Skeletal muscle satellite cell (primary cell): ENCODE results near the gene THOC3. TPM values are rescaled to one million over a fixed set of nuclear protein-coding genes. Genes with fewer than 3 reads are reported as not detected.
"Not testable (repeated sequence)": the region's sequence is repeated elsewhere in the genome, so short reads cannot be mapped to it uniquely, and the experiment has no call there.

Experiments used
- H3K27me3 ChIP-seq: 2 replicates; pipeline ENCODE4 v1.7.0; 2013; ENCODE audit warnings: low read length; ENCODE audit not compliant: control insufficient read depth, insufficient read depth
- H3K36me3 ChIP-seq: 2 replicates; pipeline ENCODE4 v1.7.0; 2013; ENCODE audit warnings: mild to moderate bottlenecking, control low read depth, low read length; ENCODE audit not compliant: insufficient read depth
- H3K4me1 ChIP-seq: 2 replicates; pipeline ENCODE4 v1.7.0; 2013; ENCODE audit warnings: low read length; ENCODE audit not compliant: control insufficient read depth, insufficient read depth
- H3K4me2 ChIP-seq: 2 replicates; pipeline ENCODE4 v1.7.0; 2013; ENCODE audit warnings: mild to moderate bottlenecking, low read length
- H3K4me3 ChIP-seq: 2 replicates; pipeline ENCODE4 v1.7.0; 2013; ENCODE audit warnings: low read length
- H3K9ac ChIP-seq: 2 replicates; pipeline ENCODE4 v1.7.0; 2013; ENCODE audit warnings: mild to moderate bottlenecking, low read depth, low read length, moderate library complexity
- H3K9me3 ChIP-seq: replicated peaks from 2 replicates; pipeline ENCODE4 v1.7.0; 2013; ENCODE audit warnings: mild to moderate bottlenecking, control low read depth, low read length
- total RNA-seq: library from RNA; depleted of rRNA; stranded (reverse); fragments of >200 nt; gene quantifications from 2 replicates; pipeline ENCODE4 v1.2.3, GENCODE V29; 2012; rRNA removed

The THOC3 gene, protein sequence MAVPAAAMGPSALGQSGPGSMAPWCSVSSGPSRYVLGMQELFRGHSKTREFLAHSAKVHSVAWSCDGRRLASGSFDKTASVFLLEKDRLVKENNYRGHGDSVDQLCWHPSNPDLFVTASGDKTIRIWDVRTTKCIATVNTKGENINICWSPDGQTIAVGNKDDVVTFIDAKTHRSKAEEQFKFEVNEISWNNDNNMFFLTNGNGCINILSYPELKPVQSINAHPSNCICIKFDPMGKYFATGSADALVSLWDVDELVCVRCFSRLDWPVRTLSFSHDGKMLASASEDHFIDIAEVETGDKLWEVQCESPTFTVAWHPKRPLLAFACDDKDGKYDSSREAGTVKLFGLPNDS
- 48.9 and 62.9 TPM in 2 replicates for total RNA-seq

DNA sequence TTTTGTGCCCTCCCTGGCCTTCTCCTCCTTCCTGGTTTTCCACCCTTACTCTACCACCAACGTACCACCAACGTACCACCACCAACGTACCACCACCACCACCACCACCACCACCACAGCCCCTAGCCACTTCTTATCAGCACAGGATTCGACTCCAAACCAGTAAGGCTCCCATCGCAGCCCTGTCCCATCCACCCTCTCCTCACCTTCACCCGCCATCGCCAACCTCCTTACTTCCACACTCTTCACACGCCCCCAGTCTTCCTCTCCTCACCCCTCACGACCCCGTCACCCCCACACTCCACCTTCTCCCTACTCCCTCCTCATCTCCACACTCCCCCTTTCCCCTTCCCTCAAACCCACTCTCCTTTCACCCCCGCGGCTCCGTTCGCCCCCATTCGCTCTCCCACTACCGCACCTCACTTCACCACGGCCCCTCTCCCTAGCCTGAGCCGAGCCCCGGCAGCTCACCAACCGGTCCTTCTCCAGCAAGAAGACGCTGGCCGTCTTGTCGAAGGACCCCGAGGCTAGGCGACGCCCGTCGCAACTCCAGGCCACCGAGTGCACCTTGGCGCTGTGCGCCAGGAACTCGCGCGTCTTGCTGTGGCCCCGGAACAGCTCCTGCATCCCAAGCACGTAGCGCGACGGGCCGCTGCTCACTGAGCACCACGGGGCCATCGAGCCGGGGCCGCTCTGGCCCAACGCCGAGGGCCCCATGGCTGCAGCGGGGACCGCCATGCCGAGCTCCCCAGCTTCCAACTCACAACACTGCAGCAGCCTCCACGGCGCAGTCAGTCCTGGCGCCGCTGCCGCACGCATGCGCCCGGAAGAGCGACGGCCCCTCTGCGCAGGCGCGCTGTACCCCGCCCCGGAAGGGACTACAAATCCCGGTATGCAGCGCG is at the start of gene THOC3:
TSS of gene THOC3 (minus strand) at position 845 of the 902 bp plus-strand sequence. CDS start at position 738, 107 bp downstream.
- H3K4me2 ChIP-seq: peak within 1 kb of the TSS; percentile 72
- not testable (repeated sequence) for H3K36me3 ChIP-seq, H3K4me1 ChIP-seq, H3K27me3 ChIP-seq, H3K9me3 ChIP-seq
- H3K4me3 ChIP-seq: peak within 1 kb of the TSS; percentile 81
- H3K9ac ChIP-seq: peak within 1 kb of the TSS; percentile 75

DNA sequence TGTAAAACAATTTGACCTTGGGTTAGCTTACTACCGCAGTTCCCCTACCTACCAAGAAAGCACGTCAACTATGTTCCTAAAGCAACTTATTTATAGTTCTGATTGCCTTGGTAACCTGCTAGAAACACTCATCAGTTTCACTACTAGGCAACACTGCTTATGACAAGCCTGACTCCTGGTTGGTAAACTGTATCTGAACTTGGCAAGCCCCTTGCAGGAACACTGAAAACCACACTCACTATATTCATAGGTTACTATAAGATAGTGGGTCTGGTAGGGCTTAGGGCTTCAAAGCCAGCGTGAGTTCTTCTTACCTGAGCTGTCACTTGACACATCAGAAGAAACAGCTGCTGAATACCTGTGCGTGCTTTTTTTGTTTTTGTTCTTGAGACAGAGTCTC is 49.2 kb upstream of the THOC3 start:
- H3K9ac ChIP-seq, H3K36me3 ChIP-seq, H3K4me3 ChIP-seq, H3K27me3 ChIP-seq, H3K4me2 ChIP-seq, H3K9me3 ChIP-seq, H3K4me1 ChIP-seq: not testable (repeated sequence)

DNA sequence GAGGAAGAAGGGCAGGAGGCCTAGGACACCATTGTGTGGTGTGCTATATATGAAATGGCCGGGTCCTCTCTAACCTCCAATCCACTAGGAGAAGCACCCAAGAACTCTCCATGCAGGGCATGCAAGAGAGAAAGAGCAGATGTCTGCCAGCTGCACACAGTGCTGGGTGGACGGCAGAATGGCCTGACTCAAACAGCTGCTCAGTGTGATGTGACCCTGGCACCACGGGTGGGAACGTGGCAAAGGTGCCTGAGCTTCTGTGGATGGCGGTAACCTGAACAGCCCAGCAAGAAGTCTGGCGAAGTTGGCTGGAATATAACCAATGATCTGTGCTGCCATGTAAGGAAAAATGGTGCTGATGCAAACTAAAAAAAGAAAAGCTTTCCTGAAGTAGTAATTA is 46.2 kb upstream of the THOC3 start:
- not testable (repeated sequence) for H3K9me3 ChIP-seq, H3K4me3 ChIP-seq, H3K36me3 ChIP-seq, H3K27me3 ChIP-seq, H3K9ac ChIP-seq, H3K4me1 ChIP-seq, H3K4me2 ChIP-seq

DNA sequence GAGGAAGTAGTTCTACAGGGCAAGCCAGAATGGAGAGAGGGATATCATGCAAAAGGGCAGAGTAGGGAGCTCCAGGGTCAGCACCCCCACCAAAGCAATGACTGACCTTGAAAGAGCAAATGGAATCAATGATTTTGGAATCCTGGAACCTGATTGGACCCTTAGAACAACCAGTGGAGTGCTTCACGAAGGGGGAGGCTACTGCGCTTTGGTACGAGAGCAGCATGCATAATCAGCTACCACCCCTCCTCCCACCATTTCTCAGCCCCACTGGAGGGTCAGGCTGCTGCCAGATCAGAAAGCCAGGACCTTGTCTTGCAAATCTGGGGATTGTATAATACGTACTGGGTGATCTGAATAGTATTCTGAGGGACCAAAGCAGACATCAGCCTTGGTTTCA is 43.0 kb upstream of the THOC3 start:
- not testable (repeated sequence) for H3K4me1 ChIP-seq, H3K4me2 ChIP-seq, H3K36me3 ChIP-seq, H3K4me3 ChIP-seq, H3K9me3 ChIP-seq, H3K27me3 ChIP-seq, H3K9ac ChIP-seq

DNA sequence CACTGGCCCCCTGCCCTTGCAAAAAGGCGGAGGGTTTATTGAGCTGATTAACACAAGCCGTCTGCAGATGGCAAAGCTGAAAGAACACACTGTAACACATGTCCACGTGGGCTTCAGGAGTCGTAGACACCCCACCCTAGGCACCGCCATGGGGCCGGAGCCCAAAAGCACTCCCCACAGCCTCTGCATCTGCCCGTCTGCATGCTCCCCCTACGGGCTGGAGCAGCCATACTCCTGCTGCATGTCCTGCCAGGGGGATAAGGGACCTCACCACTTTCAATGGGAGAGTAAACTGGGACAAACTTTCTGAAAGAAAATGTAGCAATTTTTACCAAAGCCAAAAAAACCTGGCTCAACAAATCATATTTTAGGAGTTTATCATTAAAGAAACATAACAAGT is 42.1 kb upstream of the THOC3 start:
- not testable (repeated sequence) for H3K9ac ChIP-seq, H3K27me3 ChIP-seq, H3K4me3 ChIP-seq, H3K4me1 ChIP-seq, H3K4me2 ChIP-seq, H3K36me3 ChIP-seq, H3K9me3 ChIP-seq

DNA sequence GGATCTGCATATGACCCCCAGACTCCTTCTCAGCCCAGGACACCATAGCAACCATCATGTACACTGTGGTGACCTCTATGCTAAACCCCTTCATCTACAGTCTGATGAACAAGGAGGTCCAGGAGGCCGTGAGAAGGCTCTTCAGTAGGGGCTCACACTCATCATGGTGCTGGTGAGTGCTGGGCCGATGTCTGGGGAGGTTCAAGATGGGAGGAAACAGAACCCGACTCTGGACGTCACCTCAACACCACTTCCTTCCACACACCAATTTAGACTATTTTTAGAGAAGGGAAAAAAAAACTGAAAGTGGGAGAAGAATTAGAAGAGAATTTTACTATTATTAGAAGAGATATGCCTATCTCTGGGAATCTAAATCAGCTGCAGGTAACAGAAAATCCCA is 39.1 kb upstream of the THOC3 start:
- not testable (repeated sequence) for H3K4me1 ChIP-seq, H3K4me2 ChIP-seq, H3K36me3 ChIP-seq, H3K4me3 ChIP-seq, H3K27me3 ChIP-seq, H3K9ac ChIP-seq, H3K9me3 ChIP-seq

DNA sequence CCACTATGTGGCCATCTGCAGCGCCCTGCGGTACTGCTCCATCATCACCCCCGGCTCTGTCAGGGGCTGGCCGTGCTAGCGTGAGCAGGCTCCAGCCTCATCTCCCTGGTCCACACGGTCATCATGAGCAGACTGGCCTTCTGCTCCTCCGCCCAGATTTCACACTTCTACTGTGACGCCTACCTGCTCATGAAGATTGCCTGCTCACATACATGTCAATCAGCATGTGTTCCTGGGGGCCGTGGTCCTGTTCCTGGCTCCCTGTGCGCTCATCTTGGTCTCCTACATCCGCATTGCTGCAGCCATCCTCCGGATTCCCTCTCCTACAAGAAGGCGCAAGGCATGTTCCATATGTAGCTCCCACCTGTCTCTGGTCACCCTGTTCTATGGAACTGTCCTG is 38.7 kb upstream of the THOC3 start:
- H3K4me3 ChIP-seq, H3K9me3 ChIP-seq, H3K9ac ChIP-seq, H3K27me3 ChIP-seq, H3K4me1 ChIP-seq, H3K36me3 ChIP-seq, H3K4me2 ChIP-seq: not testable (repeated sequence)

DNA sequence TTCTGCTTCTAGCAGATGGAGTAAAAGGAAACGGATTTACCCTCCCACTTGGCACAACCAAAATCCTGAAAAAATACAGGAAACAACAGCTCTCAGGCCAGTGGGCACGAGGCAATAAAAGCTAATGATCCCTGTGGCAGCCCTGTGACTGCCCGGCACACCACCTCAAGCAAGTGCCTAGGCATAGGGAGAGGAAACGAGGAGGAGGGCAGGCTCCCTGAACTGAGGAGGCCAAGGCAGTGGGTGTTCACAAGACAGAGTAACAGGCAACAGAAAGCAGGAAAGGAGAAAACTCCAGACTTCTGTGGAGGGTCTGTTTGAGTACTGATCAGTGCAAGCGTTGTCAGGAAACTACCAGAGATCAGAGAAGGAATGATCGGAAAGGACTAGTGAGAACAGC is 29.9 kb upstream of the THOC3 start:
- H3K4me1 ChIP-seq, H3K36me3 ChIP-seq, H3K9ac ChIP-seq, H3K4me3 ChIP-seq, H3K9me3 ChIP-seq, H3K27me3 ChIP-seq, H3K4me2 ChIP-seq: not testable (repeated sequence)

DNA sequence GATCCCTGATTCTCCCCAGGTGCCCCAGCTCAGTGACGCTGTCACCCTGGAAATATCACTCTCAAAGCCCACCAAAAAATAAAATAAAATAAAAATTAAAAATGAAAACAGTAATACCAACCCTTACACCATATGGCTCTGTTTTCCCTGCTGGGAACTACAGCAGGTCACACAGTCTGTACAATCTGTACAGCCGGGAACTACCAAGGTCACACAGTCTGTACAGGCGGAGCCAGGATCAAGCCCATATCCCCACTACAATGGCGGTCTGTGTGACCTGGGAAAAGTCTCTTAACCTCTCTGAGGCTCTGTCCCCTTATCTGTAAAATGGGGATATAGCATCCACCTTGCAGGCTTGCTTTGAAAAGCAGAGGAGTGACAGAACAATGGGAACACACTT is 29.4 kb upstream of the THOC3 start:
- not testable (repeated sequence) for H3K9me3 ChIP-seq, H3K4me1 ChIP-seq, H3K27me3 ChIP-seq, H3K4me3 ChIP-seq, H3K4me2 ChIP-seq, H3K36me3 ChIP-seq, H3K9ac ChIP-seq

DNA sequence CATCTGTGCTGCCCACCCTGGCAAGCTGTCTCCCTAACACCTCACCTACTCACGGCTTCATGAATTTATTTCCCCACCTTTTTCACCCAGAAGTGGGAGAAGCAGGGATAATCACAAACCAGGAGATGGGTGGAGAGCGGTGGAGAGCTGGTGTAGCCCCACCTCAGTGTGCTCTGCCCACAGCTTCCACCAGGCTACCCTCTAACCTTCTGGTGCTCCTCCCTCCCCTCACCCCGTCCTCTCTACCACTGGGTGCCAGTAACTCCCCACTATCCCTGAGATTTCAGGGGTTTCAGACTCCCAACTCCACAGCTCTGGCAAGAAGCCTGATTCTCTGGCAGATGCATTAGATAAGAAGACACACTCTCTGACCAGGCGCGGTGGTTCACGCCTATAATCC is 28.7 kb upstream of the THOC3 start:
- not testable (repeated sequence) for H3K9ac ChIP-seq, H3K9me3 ChIP-seq, H3K4me1 ChIP-seq

DNA sequence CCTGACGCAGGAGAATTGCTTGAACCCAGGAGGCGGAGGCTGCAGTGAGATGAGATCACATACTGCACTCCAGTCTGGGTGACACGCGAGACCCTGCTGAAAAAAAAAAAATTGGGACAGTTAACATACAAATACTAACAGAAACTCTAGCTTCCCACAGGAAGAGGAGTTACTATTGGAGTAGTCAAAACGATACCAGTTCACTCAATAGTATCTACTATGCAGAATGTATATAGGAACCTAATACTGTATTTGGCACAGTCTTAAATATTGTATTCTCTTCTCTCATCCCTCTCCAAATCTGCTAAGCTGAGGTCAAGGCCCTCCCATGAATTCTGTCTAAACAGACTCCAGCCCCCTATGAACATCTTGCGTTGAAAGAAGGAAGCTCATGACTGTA is 27.4 kb upstream of the THOC3 start:
- H3K4me2 ChIP-seq, H3K9ac ChIP-seq, H3K4me3 ChIP-seq, H3K36me3 ChIP-seq, H3K9me3 ChIP-seq, H3K4me1 ChIP-seq, H3K27me3 ChIP-seq: not testable (repeated sequence)

More for the DNA sequence above, 28.7 kb upstream of the THOC3 start:
- H3K4me3 ChIP-seq, H3K4me2 ChIP-seq, H3K36me3 ChIP-seq, H3K27me3 ChIP-seq: not testable (repeated sequence)
